GM19395 (cell line): Measurements from ENCODE around the gene MBD3L5.
"Not testable (repeated sequence)": the region's sequence is repeated elsewhere in the genome, so short reads cannot be mapped to it uniquely, and the experiment has no call there.

Experiments
- ATAC-seq: cut with Tn5 transposase; IDR thresholded peaks from one replicate; pipeline ENCODE4 v1.9.1; 2021; ENCODE audit warnings: mild to moderate bottlenecking, moderate library complexity; ENCODE audit not compliant: unreplicated experiment

Gene MBD3L5

DNA sequence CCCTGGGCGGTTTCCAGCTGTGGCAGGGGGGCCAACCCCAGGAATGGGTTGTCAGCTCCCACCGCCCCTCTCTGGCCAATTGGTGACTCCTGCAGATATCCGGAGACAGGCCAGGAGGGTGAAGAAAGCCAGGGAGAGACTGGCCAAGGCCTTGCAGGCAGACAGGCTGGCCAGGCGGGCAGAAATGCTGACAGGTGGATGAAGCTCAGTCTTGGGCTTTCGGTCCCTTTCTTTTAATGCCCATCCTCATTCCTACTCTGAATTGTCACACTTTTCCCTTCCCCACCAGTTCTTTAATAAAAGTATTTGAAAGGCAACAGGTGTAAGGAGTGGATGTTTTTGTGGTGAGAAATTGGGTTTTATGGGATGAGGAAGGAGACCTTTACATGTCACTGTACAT is 21.0 kb downstream of the MBD3L5 start:
- ATAC-seq, result not testable (repeated sequence)

DNA sequence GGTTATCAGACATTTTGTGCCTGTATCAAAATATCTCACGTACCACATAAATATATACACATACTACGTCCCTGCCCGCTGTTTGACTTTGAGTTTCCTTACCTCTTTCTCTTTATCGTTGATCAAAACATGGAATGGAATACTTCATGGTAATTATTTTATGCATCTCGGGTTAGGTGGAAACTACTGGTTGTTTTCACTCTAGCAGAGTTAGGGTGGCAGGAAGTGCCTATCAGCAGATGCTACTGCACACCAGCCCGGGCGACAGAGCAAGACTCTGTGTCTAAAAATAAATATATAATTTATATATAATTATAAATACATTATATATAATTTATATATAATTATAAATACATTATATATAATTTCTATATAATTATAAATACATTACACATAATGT is 22.5 kb downstream of the MBD3L5 start:
- not testable (repeated sequence) for ATAC-seq

DNA sequence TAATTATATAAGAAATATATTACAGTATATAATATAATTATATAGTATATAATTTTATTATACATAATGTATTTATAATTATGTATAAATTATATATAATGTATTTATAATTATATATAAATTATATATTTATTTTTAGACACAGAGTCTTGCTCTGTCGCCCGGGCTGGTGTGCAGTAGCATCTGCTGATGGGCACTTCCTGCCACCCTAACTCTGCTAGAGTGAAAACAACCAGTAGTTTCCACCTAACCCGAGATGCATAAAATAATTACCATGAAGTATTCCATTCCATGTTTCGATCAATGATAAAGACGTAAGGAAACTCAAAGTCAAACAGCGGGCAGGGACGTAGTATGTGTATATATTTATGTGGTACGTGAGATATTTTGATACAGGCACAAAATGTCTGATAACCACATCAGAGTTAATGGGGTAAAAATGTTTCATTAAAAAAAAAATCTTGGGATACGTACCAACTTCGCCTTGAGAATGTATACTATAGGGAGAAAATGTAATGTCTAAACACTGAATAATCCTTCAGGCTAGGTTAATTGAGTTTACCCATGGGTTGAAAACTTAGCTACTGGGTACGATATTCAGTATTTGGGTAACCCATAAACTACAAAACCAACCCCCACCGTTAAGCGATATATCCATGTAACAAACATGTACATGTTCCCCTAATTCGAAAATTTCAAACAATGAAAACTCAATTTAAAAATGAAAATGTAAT is 24.4 kb downstream of the MBD3L5 start:
- not testable (repeated sequence) for ATAC-seq

DNA sequence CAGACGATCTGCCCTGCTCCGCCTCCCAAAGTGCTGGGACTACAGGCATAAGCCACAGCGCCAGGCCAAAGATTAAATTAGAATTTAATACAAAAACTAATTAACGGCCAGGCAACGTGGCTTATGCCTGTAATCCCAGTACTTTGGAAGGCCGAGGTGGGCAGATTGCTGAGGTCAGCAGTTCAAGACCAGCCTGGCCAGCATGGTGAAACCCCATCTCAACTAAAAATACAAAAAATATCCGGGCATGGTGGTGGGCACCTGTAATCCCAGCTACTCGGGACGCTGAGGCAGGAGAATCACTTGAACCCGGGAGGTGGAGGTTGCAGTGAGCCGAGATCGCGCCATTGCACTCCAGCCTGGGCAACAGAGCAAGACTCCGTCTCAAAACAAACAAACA is 25.3 kb downstream of the MBD3L5 start:
- ATAC-seq, result not testable (repeated sequence)

DNA sequence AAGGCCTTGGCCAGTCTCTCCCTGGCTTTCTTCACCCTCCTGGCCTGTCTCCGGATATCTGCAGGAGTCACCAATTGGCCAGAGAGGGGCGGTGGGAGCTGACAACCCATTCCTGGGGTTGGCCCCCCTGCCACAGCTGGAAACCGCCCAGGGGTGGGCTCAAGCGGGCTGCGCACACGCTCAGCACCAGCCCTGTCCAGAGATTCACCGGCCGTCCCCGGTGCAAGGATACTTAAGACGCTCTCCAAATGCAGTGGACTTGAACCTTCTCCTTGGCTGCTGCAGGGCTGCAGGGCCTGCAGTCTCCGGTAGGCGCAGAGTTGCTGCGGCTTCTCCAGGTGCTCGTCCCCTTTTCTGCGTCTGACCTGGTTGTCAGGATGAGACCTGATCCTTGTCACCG is 26.0 kb downstream of the MBD3L5 start:
- ATAC-seq, result not testable (repeated sequence)

DNA sequence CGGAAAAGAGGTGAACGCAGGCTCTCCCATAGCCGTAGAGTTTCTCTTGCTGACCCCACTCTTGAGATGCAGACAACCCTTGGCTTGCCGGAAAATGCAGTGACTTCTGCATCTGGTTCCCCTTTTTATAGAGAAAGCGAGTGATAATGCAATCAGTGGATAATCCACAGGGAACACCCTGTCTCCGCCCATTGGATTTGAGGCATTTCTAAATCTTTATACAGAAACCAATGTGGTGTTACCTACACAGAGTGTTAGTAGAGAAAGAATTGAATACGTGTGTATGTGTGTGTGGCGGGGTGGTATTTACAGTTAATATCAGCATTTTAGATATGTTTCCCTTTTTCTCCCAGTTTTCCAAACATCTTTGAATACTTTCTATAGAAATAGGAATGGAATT is 28.2 kb downstream of the MBD3L5 start, which contains the start of gene MBD3L3:
TSS of gene MBD3L3 (minus strand) at position 101 of the 400 bp plus-strand sequence. CDS start at position 30, 71 bp downstream.
- ATAC-seq, result not testable (repeated sequence)

DNA sequence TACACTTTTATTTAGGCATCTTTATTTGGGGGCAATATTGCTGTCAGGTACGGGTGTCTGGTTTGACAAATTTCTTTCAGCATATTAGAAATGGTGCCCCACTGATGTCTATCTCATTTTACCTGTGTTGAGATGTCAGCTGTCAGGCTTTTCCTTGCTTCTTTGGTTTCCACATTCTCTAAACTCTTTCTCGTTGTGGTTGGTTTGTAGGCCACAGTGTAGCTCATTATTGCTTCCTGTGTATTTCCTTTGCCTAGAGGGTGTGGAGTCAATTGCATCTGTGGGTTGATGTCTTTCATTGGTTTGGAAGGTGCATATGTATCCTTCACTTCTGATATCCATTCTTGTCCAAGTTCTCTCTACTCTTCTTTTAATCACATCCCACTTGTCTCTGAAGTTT is 29.6 kb downstream of the MBD3L5 start:
- ATAC-seq, result not testable (repeated sequence)

DNA sequence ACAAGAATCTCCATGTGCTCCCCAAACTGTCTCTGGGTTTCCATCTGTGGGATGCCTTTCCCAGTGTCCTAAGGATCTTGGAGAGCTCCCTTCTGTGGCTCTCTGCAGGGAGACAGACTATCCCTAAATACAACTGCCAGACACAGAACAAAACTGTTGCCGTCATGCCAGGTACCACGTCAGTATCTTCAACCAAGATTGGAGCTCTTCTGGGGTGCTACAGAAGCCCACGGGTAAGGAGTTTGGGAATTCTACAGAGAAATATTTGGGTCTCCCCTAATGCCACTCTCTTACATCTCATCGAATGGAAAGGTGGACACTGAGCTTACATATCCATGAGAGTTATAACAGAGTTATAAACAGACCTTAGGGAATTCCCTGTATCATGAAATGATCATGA is 33.0 kb downstream of the MBD3L5 start:
- no peak for ATAC-seq

DNA sequence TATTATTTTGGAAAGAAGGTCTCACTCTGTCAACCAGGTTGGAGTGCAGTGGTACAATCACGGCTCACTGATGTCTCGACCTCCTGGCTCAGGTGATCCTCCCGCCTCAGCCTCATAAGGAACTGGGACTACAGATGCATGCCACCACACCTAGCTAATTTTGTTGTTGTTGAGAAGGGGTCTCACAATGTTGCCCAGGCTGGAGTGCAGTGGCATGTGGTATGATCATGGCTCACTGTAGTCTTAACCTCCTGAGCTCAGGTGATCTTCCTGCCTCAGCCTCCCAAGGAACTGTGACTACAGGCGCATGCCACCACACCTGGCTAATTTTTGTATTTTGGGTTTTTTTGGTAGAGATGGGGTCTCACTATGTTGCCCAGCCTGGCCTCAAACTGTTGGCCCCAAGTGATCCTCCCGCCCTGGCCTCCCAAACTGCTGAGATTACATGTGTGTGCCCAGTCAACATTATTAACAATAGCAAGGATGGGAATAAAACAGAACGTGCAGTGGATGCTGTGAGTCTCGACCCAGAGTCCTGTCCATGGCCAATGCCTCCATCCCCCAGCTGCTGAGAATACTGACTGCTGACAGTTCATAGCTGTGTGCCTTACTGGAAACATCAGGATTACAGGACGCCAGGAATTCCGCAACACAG is 33.5 kb downstream of the MBD3L5 start:
- ATAC-seq, result no peak

DNA sequence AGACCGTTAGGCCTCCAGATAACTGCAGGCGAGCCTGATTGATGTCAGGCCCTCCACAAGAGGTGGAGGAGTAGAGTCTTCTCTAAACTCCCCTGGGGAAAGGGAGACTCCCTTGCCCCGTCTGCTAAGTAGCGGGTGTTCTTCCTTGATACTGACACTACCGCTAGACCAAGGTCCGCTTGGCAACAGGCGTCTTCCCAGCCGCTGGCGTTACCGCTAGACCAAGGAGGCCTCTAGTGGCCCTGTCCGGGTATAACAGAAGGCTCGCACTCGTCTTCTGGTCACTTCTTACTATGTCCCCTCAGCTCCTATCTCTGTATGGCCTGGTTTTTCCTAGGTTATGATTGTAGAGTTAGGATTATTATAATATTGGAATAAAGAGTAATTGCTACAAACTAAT is 36.7 kb downstream of the MBD3L5 start:
- ATAC-seq, result not testable (repeated sequence)

DNA sequence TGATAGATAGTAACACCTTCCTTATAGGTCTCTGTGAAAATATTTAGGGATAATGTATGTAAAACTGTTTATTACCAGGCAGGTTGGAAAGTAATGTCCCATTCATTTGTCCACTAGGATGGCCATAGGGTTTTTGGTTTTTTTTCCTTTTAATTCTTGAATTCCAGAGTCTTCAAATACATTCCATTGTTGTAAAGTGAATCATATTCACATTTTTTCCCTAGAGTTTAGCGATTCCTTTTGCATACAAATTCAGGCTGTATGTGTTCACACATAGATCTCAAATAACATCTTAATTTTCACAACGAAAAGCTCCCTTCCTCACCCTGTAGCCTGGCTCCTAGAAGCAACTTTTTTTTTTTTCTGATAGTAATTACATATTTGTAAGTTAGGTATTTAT is 37.3 kb downstream of the MBD3L5 start:
- ATAC-seq, result no peak

DNA sequence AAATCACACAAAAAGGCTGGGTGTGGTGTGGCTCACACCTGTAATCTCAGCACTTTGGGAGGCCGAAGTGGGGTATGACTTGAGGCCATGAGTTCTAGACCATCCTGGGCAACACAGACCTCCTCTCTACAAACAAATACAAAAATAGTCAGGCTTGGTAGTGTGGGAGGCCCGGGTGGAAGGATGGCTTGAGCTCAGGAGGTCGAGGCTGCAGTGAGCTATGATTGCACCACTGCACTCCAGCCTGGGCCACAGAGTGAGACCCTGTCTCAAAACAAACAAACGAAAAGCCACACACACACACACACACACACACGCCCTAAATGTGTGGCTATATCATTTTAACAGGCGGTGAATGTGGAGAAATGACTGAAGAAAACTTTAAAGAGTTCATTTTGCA is 38.2 kb downstream of the MBD3L5 start:
- ATAC-seq, result no peak

DNA sequence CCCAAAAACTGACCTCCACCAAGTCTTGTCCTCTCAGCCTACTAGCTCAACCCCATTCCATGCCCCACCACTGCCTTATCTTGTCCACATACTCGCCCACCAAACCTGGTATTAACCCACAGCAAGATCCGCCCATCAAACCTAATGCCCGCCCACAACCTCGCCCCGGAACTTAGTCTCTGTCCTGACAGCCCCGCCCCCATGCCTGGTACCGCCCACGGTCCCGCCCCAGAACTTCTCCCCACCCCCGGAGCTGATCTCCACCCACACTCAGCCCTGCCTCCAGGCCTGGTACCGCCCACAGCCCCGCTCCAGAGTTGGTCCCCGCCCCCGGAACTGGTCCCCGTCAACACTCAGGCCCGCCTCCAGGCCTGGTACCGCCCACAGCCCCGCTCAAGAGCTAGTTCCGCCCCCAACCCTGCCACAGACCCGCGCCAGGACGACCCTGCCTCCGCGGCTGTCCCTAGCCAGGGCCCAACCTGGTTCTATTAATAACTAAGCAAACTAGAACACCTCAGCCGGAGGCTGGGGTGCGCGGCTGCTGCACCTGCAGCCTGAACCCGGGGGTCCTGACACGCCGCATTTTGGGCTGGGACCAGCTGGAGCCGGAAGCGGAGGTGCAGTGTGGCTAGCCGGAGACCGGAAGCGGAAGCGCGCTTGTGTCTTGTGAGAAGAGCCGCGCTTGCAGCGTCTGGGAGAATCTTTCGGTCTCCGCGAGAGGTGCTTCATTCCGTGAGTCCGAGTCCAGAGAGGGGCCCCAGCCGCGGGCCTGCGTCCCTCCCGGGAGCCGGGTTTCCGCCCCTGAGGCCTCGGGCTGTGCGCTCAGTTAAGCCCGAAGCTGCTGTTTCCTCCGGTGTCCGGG is 38.9 kb downstream of the MBD3L5 start, which contains the start of gene ZNF557:
TSS of gene ZNF557 (plus strand) at position 662 of the 862 bp plus-strand sequence. CDS start 5,372 bp downstream, outside the sequence.
- ATAC-seq, result peak; percentile 94

DNA sequence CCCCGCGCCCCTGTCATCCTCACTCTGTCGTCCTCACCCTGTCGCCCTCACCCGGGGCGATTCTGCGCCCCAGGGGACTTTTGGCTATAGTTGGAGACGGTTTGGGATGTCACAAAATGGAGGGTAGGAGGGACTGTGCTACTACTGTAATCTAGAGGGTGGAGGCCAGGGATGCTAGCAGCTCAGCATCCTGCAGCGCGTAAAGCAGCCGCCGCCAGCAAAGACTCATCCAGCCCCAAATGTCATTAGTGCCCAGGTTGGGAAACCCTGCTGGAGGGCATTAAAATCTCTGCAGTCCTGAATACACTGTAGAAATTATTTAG is 39.5 kb downstream of the MBD3L5 start:
- peak; percentile 22 for ATAC-seq

DNA sequence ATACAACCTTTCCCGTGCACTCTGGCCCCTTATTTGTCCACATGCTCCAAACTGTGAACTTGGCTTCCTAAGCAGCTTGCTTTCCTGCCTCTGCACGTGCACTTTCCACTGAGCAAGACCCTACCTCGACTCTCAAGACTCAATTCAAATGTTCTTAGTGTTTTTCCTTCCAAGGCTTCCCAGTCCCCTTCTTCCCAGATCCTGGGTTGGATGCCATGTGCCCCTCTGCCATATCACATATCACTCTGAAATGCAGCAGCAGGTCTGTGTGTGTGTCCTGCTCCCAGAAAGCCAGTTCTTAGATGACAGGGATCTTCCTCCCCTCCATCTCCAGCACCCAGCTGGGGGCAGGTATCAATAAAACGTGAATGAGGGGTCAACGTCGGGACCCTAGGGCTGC is 42.2 kb downstream of the MBD3L5 start:
- ATAC-seq, result no peak

DNA sequence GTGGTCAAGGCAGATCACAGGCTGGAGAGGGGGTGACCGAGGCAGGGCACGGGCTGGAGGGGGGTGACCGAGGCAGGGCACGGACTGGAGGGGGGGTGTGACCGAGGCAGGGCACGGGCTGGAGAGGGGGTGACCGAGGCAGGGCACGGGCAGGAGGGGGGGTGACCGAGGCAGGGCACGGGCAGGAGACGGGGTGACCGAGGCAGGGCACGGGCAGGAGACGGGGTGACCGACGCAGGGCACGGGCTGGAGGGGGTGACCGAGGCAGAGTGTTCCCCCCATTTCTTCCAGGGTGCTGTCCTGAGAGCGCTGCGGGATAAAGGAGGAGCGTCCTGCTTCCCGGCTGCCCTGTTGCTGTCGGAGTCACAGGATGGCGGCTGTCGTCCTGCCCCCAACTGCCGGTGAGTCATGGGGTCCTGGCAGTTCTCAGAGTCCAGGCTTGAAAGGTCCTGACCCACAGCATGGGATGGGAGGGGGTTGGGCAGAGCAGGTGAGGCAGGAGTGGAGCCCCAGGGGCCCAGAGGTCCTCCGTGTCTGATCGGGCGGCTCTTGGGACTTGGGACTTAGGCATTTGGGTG is 44.4 kb downstream of the MBD3L5 start:
- ATAC-seq, result no peak

DNA sequence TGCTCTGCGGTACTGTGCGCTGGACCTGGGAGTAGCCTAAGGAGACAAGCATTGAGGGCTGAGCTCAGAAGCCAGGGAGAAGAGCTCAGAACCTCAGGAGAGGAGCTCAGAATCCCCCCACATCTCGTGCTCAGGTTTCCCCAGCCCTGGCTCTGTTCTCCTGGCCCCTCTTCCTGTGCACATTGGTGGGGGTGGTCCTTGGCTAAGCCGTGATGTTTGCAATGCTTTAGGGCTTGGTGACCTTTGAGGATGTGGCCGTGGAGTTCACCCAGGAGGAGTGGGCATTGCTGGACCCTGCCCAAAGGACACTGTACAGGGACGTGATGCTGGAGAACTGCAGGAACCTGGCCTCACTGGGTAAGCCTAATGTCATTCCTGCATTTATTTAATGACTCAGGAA is 45.8 kb downstream of the MBD3L5 start:
- no peak for ATAC-seq

DNA sequence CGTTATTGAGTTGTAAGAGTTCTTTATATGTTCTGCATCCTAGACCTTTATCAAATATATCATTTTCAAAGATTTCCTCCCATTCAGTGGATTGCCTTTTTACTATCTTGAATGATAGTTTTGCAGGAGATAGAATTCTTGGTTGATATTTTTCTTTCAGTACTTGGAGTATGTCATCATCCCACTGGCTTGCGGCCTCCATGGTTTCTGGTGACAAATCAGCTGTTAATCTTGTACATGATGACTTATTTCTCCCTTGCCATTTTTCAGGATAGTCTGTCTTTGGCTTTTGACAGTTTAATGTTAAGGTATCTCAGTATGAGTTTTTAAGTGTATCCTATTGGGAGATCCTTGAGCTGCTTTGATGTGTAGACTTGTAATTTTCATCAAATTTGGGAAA is 47.6 kb downstream of the MBD3L5 start:
- no peak for ATAC-seq
